SJSA1 (cell line): ENCODE results near the gene MSI2. TPM values are rescaled to one million over a fixed set of nuclear protein-coding genes. Genes with fewer than 3 reads are reported as not detected.

Experiments used
- DNase-seq, 2 experiments: peaks; one replicate each; pipeline ENCODE4 v3.0.0-alpha.2; 2015 to 2020; ENCODE audit warnings: low spot score in 2 of 2, low read depth in 1 of 2
- H3K27ac ChIP-seq: fragments of 250-450 bp; sonication (Bioruptor Pico); 2 replicates; pipeline ENCODE4 v1.5.1; 2020; ENCODE audit warnings: mild to moderate bottlenecking, moderate library complexity
- H3K27me3 ChIP-seq: fragments of 250-450 bp; sonication (Bioruptor Pico); replicated peaks from 2 replicates; pipeline ENCODE4 v1.5.1; 2020; ENCODE audit warnings: mild to moderate bottlenecking, moderate library complexity
- H3K36me3 ChIP-seq: fragments of 250-450 bp; sonication (Bioruptor Pico); 2 replicates; pipeline ENCODE4 v1.5.1; 2020; ENCODE audit warnings: mild to moderate bottlenecking
- H3K4me1 ChIP-seq: fragments of 250-450 bp; sonication (Bioruptor Pico); replicated peaks from 2 replicates; pipeline ENCODE4 v1.6.1; 2021; ENCODE audit warnings: mild to moderate bottlenecking
- H3K4me3 ChIP-seq: fragments of 250-450 bp; sonication (Bioruptor Pico); 2 replicates; pipeline ENCODE4 v1.5.1; 2020; ENCODE audit warnings: mild to moderate bottlenecking
- H3K9me3 ChIP-seq: fragments of 250-450 bp; sonication (Bioruptor Pico); replicated peaks from 2 replicates; pipeline ENCODE4 v1.5.1; 2020; ENCODE audit warnings: mild to moderate bottlenecking
- total RNA-seq: library from RNA; depleted of rRNA; stranded (reverse); fragments of >200 nt; shearing (Covaris generic); gene quantifications from 2 replicates; pipeline ENCODE4 v1.2.3, GENCODE V29; 2014

MSI2 gene
- total RNA-seq, 1 experiment from 2014 or later = 39.8 TPM

DNA sequence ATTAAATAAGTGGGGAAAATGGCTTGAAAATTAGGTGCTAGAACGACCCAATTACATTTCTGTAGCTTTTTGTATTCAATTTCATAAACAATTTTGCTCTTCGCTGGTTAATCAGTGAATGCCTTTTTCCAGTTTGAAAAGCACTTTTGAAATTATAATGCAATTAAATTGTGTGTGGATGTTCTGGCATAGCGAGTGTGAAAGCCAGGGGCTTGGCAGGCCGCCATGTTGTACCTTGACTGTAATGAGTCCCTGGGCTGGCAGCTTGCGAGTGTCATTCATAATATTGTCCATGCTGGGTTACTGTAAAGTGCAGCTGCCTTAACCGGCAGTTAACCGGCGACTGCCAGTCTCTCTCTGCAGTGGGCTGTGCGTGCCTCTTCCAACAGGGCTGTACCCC, 310.9 kb downstream of the MSI2 start:
- Histone ChIP-seq H3K4me1 (peaks cover 21% of the 10 kb centered on the region), H3K4me3 (no peak overlapping the region), H3K36me3 (no peaks in the 10 kb centered on the region), H3K27me3 (no peaks in the 10 kb centered on the region), H3K27ac (no peak overlapping the region), H3K9me3 (no peaks in the 10 kb centered on the region)
- no peak for DNase-seq

DNA sequence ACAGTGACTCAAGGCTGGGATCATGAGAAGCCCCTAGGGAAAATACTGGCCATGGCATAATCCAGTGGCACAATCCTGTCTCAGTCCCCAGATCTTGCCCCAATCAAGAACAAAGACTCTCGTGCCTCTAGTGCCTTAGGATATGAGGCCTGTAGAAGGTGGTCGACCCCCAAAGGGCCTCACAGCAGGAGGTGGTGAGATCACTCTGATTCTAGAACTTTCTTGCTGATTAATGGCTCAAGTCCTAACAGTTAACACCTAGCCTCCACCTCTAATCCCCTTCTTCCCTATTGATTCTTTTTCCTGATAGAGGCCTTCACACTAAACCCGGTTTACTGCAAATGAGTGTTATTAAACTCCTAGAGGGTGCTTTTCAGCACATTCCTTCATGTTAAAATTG, 312.0 kb downstream of the MSI2 start:
- Histone ChIP-seq H3K36me3 (no peaks in the 10 kb centered on the region), H3K4me3 (no peak overlapping the region), H3K27me3 (no peaks in the 10 kb centered on the region), H3K4me1 (peaks cover 21% of the 10 kb centered on the region), H3K27ac (no peak overlapping the region), H3K9me3 (no peaks in the 10 kb centered on the region)
- DNase-seq = no peak

DNA sequence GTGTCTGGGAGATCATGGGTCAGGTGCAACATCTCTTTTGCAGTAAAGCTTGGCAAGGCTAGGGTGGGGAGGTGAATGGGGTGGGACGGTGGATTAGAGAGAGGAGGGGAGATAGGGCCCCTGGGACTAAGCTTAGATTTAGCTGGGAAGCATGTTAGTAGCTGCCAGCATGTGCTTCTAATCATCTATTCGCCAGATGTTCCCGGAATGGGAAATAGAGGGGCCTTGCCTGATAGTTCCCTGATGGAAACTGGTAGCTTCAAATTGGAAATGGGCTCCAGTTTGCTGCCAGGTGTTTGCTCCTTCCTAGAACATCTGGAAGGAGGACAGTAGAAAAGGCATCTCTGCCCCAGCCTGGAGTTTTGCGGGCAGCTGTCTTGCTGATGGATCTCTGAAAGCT, 312.7 kb downstream of the MSI2 start:
- no peak overlapping the region for H3K4me3 ChIP-seq
- peaks cover 21% of the 10 kb centered on the region for H3K4me1 ChIP-seq
- H3K36me3 ChIP-seq = no peaks in the 10 kb centered on the region

DNA sequence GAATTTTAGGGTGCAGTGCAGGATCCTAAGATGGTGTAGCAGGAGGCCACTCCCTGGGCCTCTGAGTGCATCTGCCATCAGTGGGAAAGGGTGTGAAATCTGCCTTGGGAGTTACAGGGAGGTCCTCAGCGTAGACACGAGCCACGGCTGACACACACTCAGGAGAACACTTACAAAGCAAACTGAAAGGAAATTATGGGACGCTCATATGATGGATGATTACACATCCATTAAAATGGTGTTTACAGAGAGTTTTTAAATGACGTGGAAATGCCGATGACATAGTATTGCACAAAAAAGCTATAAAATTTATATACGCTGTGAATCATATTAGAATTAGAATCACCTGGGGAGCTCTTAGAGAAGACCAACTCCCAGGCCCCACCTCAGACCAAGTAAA, 313.5 kb downstream of the MSI2 start:
- Histone ChIP-seq H3K27me3 (no peaks in the 10 kb centered on the region), H3K9me3 (no peaks in the 10 kb centered on the region), H3K4me3 (no peak overlapping the region), H3K4me1 (peaks cover 21% of the 10 kb centered on the region), H3K27ac (no peak overlapping the region), H3K36me3 (no peaks in the 10 kb centered on the region)
- DNase-seq = peak in 1 of 2 experiments; percentile 38

More for the DNA sequence above, 312.7 kb downstream of the MSI2 start:
- H3K27ac ChIP-seq = no peak overlapping the region
- H3K9me3 ChIP-seq = no peaks in the 10 kb centered on the region
- no peak for DNase-seq
- H3K27me3 ChIP-seq = no peaks in the 10 kb centered on the region

DNA sequence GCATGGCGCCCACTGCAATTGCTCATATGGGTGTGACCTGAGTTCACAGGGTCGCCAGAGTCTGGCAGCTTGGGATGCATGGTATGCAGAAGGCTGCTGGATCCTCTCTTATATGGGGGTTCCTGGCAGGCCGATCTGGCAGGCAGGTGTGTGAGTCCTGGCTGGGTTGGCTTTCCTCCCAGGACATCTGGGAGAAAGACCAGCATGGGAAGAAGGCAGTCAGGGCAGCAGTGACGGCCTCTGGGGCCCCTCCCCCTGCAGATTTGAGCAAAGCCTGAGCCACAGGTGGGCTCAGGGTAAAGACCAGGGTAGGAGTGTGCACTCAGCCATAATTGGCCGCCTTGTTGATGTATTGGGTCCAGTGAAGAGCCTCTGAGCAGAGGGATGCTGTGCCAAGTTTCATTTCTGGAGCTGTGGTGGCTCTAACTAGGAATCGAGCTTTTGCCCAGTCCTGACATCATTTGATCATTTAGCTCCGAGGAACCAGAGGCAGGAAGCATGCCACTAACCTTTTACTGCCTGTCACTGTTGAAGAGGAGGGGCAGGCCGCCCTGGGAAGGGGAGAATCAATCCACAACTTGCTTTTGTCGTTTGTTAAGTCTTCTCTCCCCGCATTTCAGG, 314.5 kb downstream of the MSI2 start:
- peak in 1 of 2 experiments; percentile 62 for DNase-seq
- H3K27ac ChIP-seq = no peak overlapping the region

DNA sequence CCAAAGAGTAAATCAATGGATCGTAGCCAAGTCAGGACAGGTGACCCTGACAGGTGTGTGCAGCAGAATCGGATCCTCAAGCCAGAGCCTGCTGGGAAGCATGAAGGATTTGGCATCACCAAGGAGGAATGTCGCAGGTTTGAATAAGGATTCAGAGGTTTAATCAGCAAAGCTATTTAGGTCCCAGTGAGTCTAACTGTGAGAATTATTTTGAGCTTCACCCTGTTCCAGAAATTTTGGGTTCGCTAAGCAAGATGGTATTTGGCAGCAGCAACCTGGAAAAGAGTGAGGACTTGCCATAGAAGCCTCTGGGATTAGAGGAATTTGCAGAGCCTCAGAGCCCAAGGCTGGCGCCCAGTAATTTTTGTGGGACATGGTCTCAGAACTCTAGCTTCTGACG, 315.7 kb downstream of the MSI2 start:
- no peak overlapping the region for H3K4me3 ChIP-seq
- H3K9me3 ChIP-seq = no peaks in the 10 kb centered on the region
- H3K27ac ChIP-seq = no peak overlapping the region
- H3K27me3 ChIP-seq = no peaks in the 10 kb centered on the region
- DNase-seq = no peak
- peaks cover 23% of the 10 kb centered on the region for H3K4me1 ChIP-seq
- no peaks in the 10 kb centered on the region for H3K36me3 ChIP-seq

More for the DNA sequence above, 314.5 kb downstream of the MSI2 start:
- Histone ChIP-seq H3K4me3 (no peak overlapping the region), H3K4me1 (peaks cover 21% of the 10 kb centered on the region), H3K36me3 (no peaks in the 10 kb centered on the region), H3K9me3 (no peaks in the 10 kb centered on the region), H3K27me3 (no peaks in the 10 kb centered on the region)

DNA sequence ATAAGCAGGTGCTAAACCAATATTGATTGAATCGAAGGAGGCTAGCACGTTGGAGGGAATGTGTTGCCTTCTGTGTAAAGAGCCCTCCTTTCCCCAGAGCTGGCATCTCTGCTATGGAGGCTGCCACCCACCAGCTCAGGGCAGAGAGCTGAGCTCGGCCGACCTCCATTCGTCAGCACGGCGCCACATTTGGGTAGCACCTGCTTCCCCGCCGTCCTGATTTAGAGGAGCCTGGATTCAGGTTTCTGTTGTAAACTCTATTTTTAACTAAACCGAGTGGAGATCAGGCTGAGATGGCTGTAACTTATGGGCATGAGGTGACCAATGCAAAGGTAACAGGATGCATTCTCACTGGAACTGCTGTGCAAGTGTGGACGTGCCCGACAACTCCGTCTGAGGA, 316.3 kb downstream of the MSI2 start:
- Histone ChIP-seq H3K27me3 (no peaks in the 10 kb centered on the region), H3K36me3 (no peaks in the 10 kb centered on the region), H3K4me3 (no peak overlapping the region), H3K9me3 (no peaks in the 10 kb centered on the region), H3K27ac (no peak overlapping the region), H3K4me1 (peaks cover 28% of the 10 kb centered on the region)
- no peak for DNase-seq

DNA sequence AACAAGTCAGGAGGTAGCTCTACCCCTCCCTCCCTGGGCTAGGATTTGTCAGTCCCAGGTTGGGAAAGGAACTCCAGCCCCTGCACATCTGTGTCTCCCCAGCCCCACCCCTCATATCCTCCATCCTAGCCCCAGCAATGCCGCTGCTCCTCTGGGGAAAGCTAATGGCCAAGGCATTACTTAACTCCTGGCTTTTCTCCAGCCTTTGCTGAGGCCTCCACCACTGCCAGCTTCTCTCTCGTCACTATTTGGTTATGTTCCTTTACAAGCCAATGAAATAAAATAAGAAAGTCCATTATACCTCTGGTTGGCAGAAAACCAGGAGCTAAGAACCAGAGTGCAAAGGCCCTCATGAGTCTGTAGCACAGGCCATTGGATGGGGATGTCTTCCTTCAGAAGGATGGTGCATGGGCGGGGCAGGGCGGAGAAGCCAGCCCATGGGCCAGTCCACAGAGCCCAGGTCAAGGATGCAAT, 317.8 kb downstream of the MSI2 start:
- Histone ChIP-seq H3K4me3 (no peak overlapping the region), H3K27me3 (no peaks in the 10 kb centered on the region), H3K9me3 (no peaks in the 10 kb centered on the region), H3K27ac (no peak overlapping the region), H3K4me1 (peaks cover 38% of the 10 kb centered on the region), H3K36me3 (no peaks in the 10 kb centered on the region)
- no peak for DNase-seq

DNA sequence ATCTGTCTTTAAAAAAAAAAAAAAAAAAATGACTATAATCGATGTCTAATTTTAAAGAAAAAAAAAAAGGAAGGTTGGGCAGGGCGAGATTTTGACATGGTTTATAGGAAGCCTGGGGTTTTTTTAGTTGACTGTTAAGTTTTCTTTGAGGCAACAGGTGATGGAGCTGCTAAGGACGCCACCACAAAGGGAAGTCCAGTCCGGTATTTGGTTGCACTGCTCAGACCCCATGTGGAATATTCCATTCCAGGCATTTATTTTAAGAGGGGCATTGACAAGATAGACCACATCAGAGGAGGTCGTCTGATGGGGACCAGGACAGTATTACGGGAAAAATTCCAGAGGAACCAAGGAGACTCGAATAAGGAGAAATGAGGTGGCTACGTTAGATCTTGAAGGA, 320.4 kb downstream of the MSI2 start:
- no peak overlapping the region for H3K4me3 ChIP-seq
- no peaks in the 10 kb centered on the region for H3K36me3 ChIP-seq
- peaks cover 17% of the 10 kb centered on the region for H3K4me1 ChIP-seq
- H3K9me3 ChIP-seq = no peaks in the 10 kb centered on the region
- DNase-seq = no peak
- H3K27ac ChIP-seq = no peak overlapping the region
- H3K27me3 ChIP-seq = no peaks in the 10 kb centered on the region

DNA sequence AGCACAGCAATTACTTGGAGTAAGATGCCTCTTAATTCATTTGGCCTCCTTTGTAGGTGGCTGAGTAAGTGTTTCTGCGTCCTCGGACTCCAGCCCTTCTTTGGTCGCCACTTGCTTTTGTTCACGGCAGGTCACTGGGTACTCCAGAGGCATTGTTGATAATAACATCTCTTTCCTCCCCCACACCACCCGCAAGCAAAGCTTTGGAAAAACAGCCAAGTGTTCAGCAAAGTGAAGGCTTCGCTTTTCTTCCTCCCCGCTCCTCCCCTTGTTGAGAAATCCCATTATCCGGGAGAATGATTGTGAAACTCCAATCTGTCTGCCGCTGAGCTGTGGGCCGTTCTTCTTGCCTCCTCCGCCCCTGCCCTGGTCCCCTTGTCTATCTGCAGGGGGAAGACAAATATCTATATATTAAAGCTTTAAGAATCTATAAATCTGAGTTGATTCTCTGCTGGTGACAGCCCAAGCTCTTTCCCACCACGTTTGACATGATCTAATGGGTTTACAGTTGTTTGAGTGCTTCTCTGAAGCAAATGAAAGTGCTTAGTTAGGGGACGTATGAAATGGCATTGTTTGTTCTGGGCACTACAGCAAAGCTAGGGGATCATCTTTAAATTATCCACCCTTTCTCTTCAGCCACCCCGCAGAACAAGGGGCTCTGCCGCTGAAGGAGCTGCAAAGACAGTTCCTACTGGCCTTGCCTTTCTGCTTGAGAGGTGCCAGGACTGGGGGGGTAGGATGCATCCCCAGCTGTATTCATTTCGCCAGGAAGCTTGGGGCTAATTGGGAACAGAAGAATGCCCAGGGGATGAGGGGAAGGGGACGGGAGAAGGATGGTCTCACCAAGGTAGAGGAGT, 321.7 kb downstream of the MSI2 start:
- H3K9me3 ChIP-seq = no peaks in the 10 kb centered on the region
- H3K4me1 ChIP-seq = peaks cover 17% of the 10 kb centered on the region
- H3K27ac ChIP-seq = peak overlapping the region; percentile 20
- H3K27me3 ChIP-seq = no peaks in the 10 kb centered on the region
- H3K4me3 ChIP-seq = peak overlapping the region; percentile 20
- DNase-seq = peak; percentile 63 to 76
- no peaks in the 10 kb centered on the region for H3K36me3 ChIP-seq

DNA sequence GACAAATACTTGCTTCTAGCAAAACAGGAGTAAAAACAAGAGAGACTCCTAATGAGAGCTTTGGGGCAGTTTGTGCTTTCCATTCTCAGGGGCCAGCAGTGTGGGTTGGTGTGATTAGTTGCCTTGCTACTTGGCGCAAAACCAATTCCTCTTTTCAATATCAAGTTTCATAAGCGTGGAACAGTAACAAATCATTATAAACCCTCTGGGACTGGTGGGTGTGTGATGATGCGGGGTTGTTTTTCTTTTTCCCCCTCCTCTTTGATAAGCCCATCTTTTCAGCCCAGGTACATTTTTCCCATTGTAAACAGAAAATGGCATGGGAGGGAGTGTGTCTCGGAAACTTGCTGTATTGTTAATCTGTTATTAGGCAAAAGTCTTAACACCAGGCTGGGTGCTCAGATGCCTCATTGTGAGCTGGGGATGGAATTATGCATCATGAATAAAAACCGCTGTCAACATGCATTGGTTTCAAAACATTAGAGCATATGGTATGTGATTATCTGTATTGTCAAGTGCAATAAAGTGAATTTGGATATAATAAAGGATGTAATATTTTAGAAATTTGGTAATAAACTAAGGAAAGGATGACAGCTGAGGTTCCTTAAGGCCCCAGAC, 322.4 kb downstream of the MSI2 start:
- no peak overlapping the region for H3K4me3 ChIP-seq
- no peaks in the 10 kb centered on the region for H3K9me3 ChIP-seq
- H3K27ac ChIP-seq = peak overlapping the region; percentile 20; the same call in 1 of the 2 replicates
- peaks cover 17% of the 10 kb centered on the region for H3K4me1 ChIP-seq
- no peaks in the 10 kb centered on the region for H3K36me3 ChIP-seq
- no peak for DNase-seq
- H3K27me3 ChIP-seq = no peaks in the 10 kb centered on the region

DNA sequence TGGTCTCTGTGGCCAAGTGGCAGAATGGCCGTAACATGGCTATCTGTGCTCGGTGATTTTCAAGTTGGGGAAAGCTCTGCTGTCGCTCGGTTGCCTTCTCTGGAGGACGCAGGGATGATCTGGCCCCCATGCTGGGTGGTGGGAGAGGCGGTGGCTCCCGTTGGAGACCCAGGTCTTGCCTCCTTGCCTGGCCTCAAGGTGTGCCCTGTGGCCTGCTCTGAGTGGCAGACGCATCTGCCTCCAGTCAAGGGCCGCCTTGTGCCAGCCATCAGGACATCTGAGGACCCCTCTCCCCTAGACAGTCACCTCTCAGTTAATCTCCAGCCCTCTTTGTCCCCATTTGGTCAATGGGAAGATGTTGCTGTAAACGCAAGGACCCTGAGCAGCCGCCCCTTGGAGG, 322.9 kb downstream of the MSI2 start:
- H3K27me3 ChIP-seq = no peaks in the 10 kb centered on the region
- peaks cover 17% of the 10 kb centered on the region for H3K4me1 ChIP-seq
- H3K9me3 ChIP-seq = no peaks in the 10 kb centered on the region
- no peak overlapping the region for H3K27ac ChIP-seq
- no peak overlapping the region for H3K4me3 ChIP-seq
- DNase-seq = no peak
- no peaks in the 10 kb centered on the region for H3K36me3 ChIP-seq

DNA sequence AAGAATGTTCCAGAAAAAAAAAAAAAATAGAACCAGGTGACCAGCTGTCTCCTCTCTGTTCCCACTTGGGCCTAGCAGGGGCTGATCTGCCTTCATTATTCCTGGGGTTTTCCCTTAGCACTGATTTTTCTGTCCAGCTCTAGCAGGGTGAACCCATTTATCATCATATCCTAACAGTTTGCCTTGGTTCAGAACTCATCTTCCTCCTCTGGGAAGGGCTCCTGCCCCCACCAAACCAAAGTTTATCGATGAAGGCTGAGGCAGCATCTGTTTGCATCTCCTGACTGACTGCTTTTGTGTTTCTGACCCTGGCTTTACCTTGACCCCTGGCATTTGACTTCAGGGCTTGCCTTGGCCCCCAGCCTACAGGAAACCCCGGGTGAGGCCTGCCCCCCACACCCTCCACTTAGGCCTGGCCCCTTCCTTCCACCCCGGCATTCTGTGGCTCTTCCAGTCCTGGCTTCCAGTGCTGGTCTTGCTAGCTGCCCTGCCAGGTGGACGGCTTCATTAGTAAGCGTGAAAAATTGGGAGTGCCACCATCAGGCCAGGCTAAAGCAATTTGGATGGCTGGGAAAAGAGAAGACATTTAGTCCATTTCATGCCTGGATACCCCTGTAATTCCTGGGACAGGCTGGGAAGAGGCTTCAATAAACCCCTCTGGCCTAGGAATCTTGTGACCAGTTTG, 323.9 kb downstream of the MSI2 start:
- Histone ChIP-seq H3K36me3 (no peaks in the 10 kb centered on the region), H3K27ac (no peak overlapping the region), H3K9me3 (no peaks in the 10 kb centered on the region), H3K27me3 (no peaks in the 10 kb centered on the region), H3K4me1 (peaks cover 17% of the 10 kb centered on the region), H3K4me3 (no peak overlapping the region)
- DNase-seq = no peak
